Measurements from ENCODE around the gene KCNG2. TPM values are rescaled to one million over a fixed set of nuclear protein-coding genes. Genes with fewer than 3 reads are reported as not detected.

KCNG2 gene
- total RNA-seq, 1 donor from 2014 or later, result not detected

DNA sequence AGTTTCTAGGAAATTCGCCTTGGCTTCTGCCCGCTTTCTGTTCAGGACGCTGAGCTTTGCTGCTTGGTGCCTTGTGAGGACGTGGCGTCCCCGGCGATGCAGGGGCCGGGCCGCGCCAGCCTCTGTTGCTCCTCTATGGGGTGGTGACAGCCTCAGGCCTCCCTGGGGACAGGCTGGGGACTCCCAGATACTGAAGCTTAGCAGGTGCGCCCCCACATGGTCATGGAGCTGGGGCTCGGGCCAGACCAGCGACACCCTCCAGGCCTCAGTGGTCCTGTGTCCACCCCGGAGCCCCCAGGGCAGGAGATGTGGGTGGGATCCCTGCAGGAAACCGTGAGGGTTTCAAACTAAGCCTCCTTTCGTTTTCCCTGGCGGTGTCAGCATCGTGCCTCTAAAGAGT, 29.2 kb downstream of the KCNG2 start:
- no peaks in the 10 kb centered on the region for H3K9me3 Mint-ChIP-seq
- DNase-seq (ENCODE audit: low spot score in 2 of 2, unreplicated experiment in 2 of 2), result no peak
- H3K36me3 Mint-ChIP-seq, result no peaks in the 10 kb centered on the region
- peaks cover 8% of the 10 kb centered on the region for H3K27me3 Mint-ChIP-seq (ENCODE audit: low read depth)
- H3K4me1 Mint-ChIP-seq, result no peaks in the 10 kb centered on the region
- no peak overlapping the region for H3K27ac Mint-ChIP-seq
- TF ChIP-seq, protein P1, sequence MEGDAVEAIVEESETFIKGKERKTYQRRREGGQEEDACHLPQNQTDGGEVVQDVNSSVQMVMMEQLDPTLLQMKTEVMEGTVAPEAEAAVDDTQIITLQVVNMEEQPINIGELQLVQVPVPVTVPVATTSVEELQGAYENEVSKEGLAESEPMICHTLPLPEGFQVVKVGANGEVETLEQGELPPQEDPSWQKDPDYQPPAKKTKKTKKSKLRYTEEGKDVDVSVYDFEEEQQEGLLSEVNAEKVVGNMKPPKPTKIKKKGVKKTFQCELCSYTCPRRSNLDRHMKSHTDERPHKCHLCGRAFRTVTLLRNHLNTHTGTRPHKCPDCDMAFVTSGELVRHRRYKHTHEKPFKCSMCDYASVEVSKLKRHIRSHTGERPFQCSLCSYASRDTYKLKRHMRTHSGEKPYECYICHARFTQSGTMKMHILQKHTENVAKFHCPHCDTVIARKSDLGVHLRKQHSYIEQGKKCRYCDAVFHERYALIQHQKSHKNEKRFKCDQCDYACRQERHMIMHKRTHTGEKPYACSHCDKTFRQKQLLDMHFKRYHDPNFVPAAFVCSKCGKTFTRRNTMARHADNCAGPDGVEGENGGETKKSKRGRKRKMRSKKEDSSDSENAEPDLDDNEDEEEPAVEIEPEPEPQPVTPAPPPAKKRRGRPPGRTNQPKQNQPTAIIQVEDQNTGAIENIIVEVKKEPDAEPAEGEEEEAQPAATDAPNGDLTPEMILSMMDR (IDR thresholded peaks at IDR 0.05; ENCODE audit: unreplicated experiment), result no peak
- no peak overlapping the region for H3K4me3 Mint-ChIP-seq

DNA sequence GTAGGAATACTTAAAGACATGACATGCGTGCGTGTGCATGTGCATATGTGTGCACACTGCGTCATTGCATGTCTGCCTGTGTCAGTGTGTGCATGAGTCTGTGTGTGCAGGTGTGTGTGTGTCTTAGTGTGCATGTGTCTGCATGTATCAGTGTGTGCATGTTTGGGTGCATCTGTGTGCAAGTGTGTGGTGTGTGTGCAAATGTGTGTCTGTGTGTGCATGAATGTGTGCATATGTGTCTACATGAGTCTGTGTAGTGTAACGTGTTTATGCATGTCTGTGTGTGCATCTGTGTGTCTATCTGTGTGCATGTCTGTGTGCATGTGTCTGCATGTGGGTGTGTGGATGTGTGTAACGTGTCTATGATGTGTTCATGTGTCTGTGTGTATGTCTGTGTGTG, 30.5 kb downstream of the KCNG2 start:
- TF ChIP-seq, protein P1 (IDR thresholded peaks at IDR 0.05; ENCODE audit: unreplicated experiment), result no peak
- Mint-ChIP-seq H3K27me3 (ENCODE audit: low read depth) (peaks cover 14% of the 10 kb centered on the region), H3K4me1 (no peaks in the 10 kb centered on the region), H3K36me3 (no peaks in the 10 kb centered on the region), H3K4me3 (no peak overlapping the region), H3K9me3 (no peaks in the 10 kb centered on the region), H3K27ac (no peak overlapping the region)
- DNase-seq (ENCODE audit: low spot score in 2 of 2, unreplicated experiment in 2 of 2), result no peak

DNA sequence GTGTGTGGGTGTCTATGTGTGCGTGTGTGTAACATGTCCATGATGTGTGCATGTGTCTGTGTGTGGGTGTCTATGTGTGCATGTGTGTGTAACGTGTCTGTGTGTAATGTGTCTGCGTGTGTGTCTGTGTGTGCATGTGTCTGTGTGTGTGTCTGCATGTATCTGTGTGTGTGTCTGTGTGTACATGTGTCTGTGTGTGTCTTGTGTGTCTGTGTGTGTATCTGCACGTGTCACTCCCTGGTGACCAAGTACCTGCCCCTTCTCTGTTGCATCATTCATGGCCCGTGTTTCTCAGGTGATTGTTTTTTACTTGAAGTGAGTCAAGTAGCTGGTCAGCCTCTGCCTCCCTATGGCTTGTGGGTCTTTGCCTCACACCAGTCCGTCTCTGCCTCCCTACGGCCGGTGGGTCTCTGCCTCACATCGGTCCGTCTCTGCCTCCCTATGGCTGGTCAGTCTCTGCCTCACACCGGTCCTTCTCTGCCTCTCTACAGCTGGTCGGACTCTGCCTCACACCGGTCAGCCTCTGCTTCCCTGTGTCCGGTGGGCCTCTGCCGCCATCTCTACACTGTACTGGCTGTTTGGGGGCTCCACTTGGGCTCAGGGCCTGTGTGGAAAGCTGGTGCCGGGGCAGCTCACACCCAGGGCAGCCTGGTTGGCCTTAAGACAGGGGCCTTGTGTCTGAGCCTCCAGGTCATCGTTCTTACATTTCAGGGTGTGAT, 31.6 kb downstream of the KCNG2 start:
- H3K27ac Mint-ChIP-seq, result no peak overlapping the region
- H3K27me3 Mint-ChIP-seq (ENCODE audit: low read depth), result peaks cover 19% of the 10 kb centered on the region
- DNase-seq (ENCODE audit: low spot score in 2 of 2, unreplicated experiment in 2 of 2), result no peak
- no peaks in the 10 kb centered on the region for H3K36me3 Mint-ChIP-seq
- H3K4me1 Mint-ChIP-seq, result no peaks in the 10 kb centered on the region
- H3K4me3 Mint-ChIP-seq, result no peak overlapping the region
- no peaks in the 10 kb centered on the region for H3K9me3 Mint-ChIP-seq
- TF ChIP-seq, protein P1 (IDR thresholded peaks at IDR 0.05; ENCODE audit: unreplicated experiment), result no peak

DNA sequence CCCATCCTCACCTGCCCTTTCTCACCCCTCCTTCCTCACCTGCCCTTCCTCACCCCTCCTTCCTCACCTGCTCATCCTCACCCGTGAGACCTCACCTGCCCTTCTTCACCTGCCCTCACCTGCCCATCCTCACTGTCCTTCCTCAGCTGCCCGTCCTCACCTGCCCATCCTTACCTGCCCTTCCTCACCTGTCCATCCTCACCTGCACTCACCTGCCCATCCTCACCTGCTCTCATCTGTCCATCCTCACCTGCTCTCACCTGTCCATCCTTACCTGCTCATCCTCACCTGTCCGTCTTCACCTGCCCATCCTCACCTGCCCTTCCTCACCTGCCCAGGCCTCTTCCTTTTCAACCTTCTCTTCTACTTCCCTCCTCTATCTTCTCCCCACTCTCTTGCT, 34.4 kb downstream of the KCNG2 start:
- H3K27ac Mint-ChIP-seq, result no peak overlapping the region
- no peak overlapping the region for H3K4me3 Mint-ChIP-seq
- H3K9me3 Mint-ChIP-seq, result no peaks in the 10 kb centered on the region
- TF ChIP-seq, protein P1 (IDR thresholded peaks at IDR 0.05; ENCODE audit: unreplicated experiment), result no peak
- H3K4me1 Mint-ChIP-seq, result no peaks in the 10 kb centered on the region
- DNase-seq (ENCODE audit: low spot score in 2 of 2, unreplicated experiment in 2 of 2), result no peak
- no peaks in the 10 kb centered on the region for H3K36me3 Mint-ChIP-seq
- peaks cover 41% of the 10 kb centered on the region for H3K27me3 Mint-ChIP-seq (ENCODE audit: low read depth)

DNA sequence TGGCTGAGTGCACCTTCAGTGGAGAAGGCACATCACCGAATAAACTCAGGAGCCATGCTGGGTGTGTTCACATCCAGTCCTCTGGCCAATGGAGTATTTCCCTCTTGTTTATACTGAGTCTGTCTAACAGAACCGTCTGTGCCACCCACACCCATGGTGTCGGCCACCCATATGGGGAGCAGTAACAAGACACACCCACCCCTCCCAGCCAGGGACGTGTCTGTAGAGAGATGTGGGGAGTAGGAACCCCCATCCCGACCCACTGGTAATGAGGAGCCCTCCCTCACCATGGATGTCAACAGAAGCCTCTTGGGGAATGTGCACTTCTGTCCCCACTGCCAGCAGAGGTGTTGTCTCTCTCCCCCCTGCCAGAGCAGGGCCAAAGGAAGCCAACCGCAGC, 37.1 kb downstream of the KCNG2 start:
- Mint-ChIP-seq H3K27ac (no peak overlapping the region), H3K9me3 (no peaks in the 10 kb centered on the region), H3K27me3 (ENCODE audit: low read depth) (peaks cover 59% of the 10 kb centered on the region), H3K36me3 (no peaks in the 10 kb centered on the region), H3K4me1 (no peaks in the 10 kb centered on the region), H3K4me3 (no peak overlapping the region)
- TF ChIP-seq, protein P1 (IDR thresholded peaks at IDR 0.05; ENCODE audit: unreplicated experiment), result no peak
- DNase-seq (ENCODE audit: low spot score in 2 of 2, unreplicated experiment in 2 of 2), result no peak

Measured in mesothelial cell of epicardium (in vitro differentiated cells).